Trophoblast cell (in vitro differentiated cells and primary cell): ENCODE data around the gene MOV10L1.

Source experiments
- DNase-seq, 2 donors: peaks; one replicate each; pipeline ENCODE4 v3.0.0-alpha.2; 2016
- H2AFZ ChIP-seq: 2 replicates; pipeline ENCODE4 v1.6.1; 2013; ENCODE audit warnings: low read length, moderate library complexity, mild to moderate bottlenecking; ENCODE audit not compliant: insufficient read depth, poor library complexity
- H2AK5ac ChIP-seq: 2 replicates; pipeline ENCODE4 v1.6.1; 2013; ENCODE audit warnings: mild to moderate bottlenecking, low read length
- H2BK120ac ChIP-seq: 2 replicates; pipeline ENCODE4 v1.6.1; 2013; ENCODE audit warnings: low read length, mild to moderate bottlenecking, moderate library complexity; ENCODE audit not compliant: insufficient read depth, poor library complexity
- H2BK12ac ChIP-seq: 2 replicates; pipeline ENCODE4 v1.6.1; 2013; ENCODE audit warnings: mild to moderate bottlenecking, low read length, moderate library complexity
- H2BK5ac ChIP-seq: 2 replicates; pipeline ENCODE4 v1.6.1; 2013; ENCODE audit warnings: low read length, low read depth, moderate library complexity, mild to moderate bottlenecking; ENCODE audit not compliant: poor library complexity
- H3K14ac ChIP-seq: 2 replicates; pipeline ENCODE4 v1.6.1; 2013; ENCODE audit warnings: mild to moderate bottlenecking, low read length
- H3K18ac ChIP-seq: 2 replicates; pipeline ENCODE4 v1.6.1; 2013; ENCODE audit warnings: mild to moderate bottlenecking, low read length
- H3K23ac ChIP-seq: 2 replicates; pipeline ENCODE4 v1.6.1; 2013; ENCODE audit warnings: low read length
- H3K27ac ChIP-seq: 2 replicates; pipeline ENCODE4 v1.5.1; 2013; ENCODE audit warnings: low read depth, mild to moderate bottlenecking, inconsistent platforms, low read length, moderate library complexity
- H3K27me3 ChIP-seq: 2 replicates; pipeline ENCODE4 v1.6.1; 2013; ENCODE audit warnings: inconsistent platforms, mild to moderate bottlenecking, low read length, moderate library complexity; ENCODE audit not compliant: insufficient read depth
- H3K36me3 ChIP-seq, 2 experiments: 1 replicate in 1 of 2; 2 replicates in 1 of 2; pipeline ENCODE4 v1.6.1; 2013; ENCODE audit warnings: low read length in 2 of 2, mild to moderate bottlenecking in 2 of 2, moderate library complexity in 1 of 2; ENCODE audit not compliant: insufficient read depth in 2 of 2, control insufficient read depth in 1 of 2
- H3K4ac ChIP-seq: 2 replicates; pipeline ENCODE4 v1.6.1; 2013; ENCODE audit warnings: low read depth, mild to moderate bottlenecking, low read length, moderate library complexity
- H3K4me1 ChIP-seq, 2 experiments: 1 replicate in 1 of 2; 2 replicates in 1 of 2; pipeline ENCODE4 v1.6.1; 2013; ENCODE audit warnings: low read length in 2 of 2, mild to moderate bottlenecking in 2 of 2, moderate library complexity in 1 of 2; ENCODE audit not compliant: insufficient read depth in 2 of 2, control insufficient read depth in 1 of 2
- H3K4me2 ChIP-seq: 2 replicates; pipeline ENCODE4 v1.6.1; 2013; ENCODE audit warnings: inconsistent platforms, mild to moderate bottlenecking, low read length, moderate library complexity
- H3K4me3 ChIP-seq: 2 replicates; pipeline ENCODE4 v1.5.1; 2013; ENCODE audit warnings: mild to moderate bottlenecking, low read depth, low read length, inconsistent platforms
- H3K79me1 ChIP-seq: one replicate; pipeline ENCODE4 v1.6.1; 2013; ENCODE audit warnings: low read length
- H3K79me2 ChIP-seq: 2 replicates; pipeline ENCODE4 v1.6.1; 2013; ENCODE audit warnings: low read length, mild to moderate bottlenecking; ENCODE audit not compliant: control insufficient read depth, insufficient read depth, poor library complexity
- H3K9ac ChIP-seq: 2 replicates; pipeline ENCODE4 v1.6.1; 2013; ENCODE audit warnings: mild to moderate bottlenecking, low read length
- H3K9me3 ChIP-seq: 2 replicates; pipeline ENCODE4 v1.6.1; 2013; ENCODE audit warnings: low read depth, mild to moderate bottlenecking, control low read depth, inconsistent platforms, low read length; ENCODE audit not compliant: insufficient read depth
- H4K12ac ChIP-seq: 2 replicates; pipeline ENCODE4 v1.6.1; 2013; ENCODE audit warnings: low read depth, mild to moderate bottlenecking, low read length, moderate library complexity
- H4K8ac ChIP-seq: 2 replicates; pipeline ENCODE4 v1.6.1; 2013; ENCODE audit warnings: low read depth, mild to moderate bottlenecking, low read length, moderate library complexity
- H4K91ac ChIP-seq: one replicate; pipeline ENCODE4 v1.6.1; 2013; ENCODE audit warnings: low read depth, mild to moderate bottlenecking, low read length, moderate library complexity
- WGBS: extraction: QIAGEN DNeasy Blood & Tissue Kit; methylation state at CpG from one replicate; pipeline ENCODE4 v1.1.7; 2013; ENCODE audit warnings: missing lambda C conversion rate; ENCODE audit not compliant: insufficient read length, insufficient coverage; ENCODE audit errors: extremely low coverage; 5-methylcytosine and 5-hydroxymethylcytosine counted together

The MOV10L1 gene

GRCh38 chr22:50139843-50140415 lies 50.1 kb downstream of the MOV10L1 start:
- no peaks in the 10 kb centered on the region for H3K36me3 ChIP-seq
- no peak overlapping the region for H3K4me2 ChIP-seq
- no peak for DNase-seq
- H2BK12ac ChIP-seq: no peak overlapping the region
- no peak overlapping the region for H3K4me3 ChIP-seq
- H3K79me2 ChIP-seq: no peaks in the 10 kb centered on the region
- no peak overlapping the region for H3K14ac ChIP-seq
- no peak overlapping the region for H2BK120ac ChIP-seq
- no peak overlapping the region for H3K9ac ChIP-seq
- H3K4ac ChIP-seq: no peak overlapping the region
- H3K27ac ChIP-seq: no peak overlapping the region
- H2BK5ac ChIP-seq: no peak overlapping the region
- no peaks in the 10 kb centered on the region for H3K79me1 ChIP-seq
- no peak overlapping the region for H2AFZ ChIP-seq
- H3K9me3 ChIP-seq: peaks cover 5% of the 10 kb centered on the region
- H4K12ac ChIP-seq: no peak overlapping the region
- H4K91ac ChIP-seq: no peak overlapping the region
- H2AK5ac ChIP-seq: no peak overlapping the region
- WGBS: no CpG with 5 or more reads among the region's 15 CpGs
- no peaks in the 10 kb centered on the region for H3K4me1 ChIP-seq
- no peak overlapping the region for H3K23ac ChIP-seq
- no peak overlapping the region for H3K18ac ChIP-seq
- no peaks in the 10 kb centered on the region for H3K27me3 ChIP-seq
- H4K8ac ChIP-seq: no peak overlapping the region

GRCh38 chr22:50140615-50141014 lies 50.8 kb downstream of the MOV10L1 start:
- H3K4me3 ChIP-seq: no peak overlapping the region
- no CpG with 5 or more reads among the region's 3 CpGs for WGBS
- no peak overlapping the region for H3K18ac ChIP-seq
- H4K8ac ChIP-seq: no peak overlapping the region
- no peaks in the 10 kb centered on the region for H3K4me1 ChIP-seq
- no peak overlapping the region for H4K91ac ChIP-seq
- no peak overlapping the region for H3K4me2 ChIP-seq
- no peak overlapping the region for H2BK5ac ChIP-seq
- DNase-seq: no peak
- no peaks in the 10 kb centered on the region for H3K79me1 ChIP-seq
- no peak overlapping the region for H2BK12ac ChIP-seq
- H3K36me3 ChIP-seq: no peaks in the 10 kb centered on the region
- H2BK120ac ChIP-seq: no peak overlapping the region
- H3K4ac ChIP-seq: no peak overlapping the region
- no peak overlapping the region for H3K23ac ChIP-seq
- no peaks in the 10 kb centered on the region for H3K27me3 ChIP-seq
- no peak overlapping the region for H3K27ac ChIP-seq
- no peak overlapping the region for H2AK5ac ChIP-seq
- no peaks in the 10 kb centered on the region for H3K79me2 ChIP-seq
- H3K9ac ChIP-seq: no peak overlapping the region
- H4K12ac ChIP-seq: no peak overlapping the region
- no peak overlapping the region for H2AFZ ChIP-seq
- no peak overlapping the region for H3K14ac ChIP-seq
- H3K9me3 ChIP-seq: peaks cover 5% of the 10 kb centered on the region

- no peak overlapping the region for H3K27ac ChIP-seq
- no peak overlapping the region for H3K4me2 ChIP-seq
- peaks cover 5% of the 10 kb centered on the region for H3K9me3 ChIP-seq
- H4K91ac ChIP-seq: no peak overlapping the region
- H3K18ac ChIP-seq: no peak overlapping the region
- H3K4me3 ChIP-seq: no peak overlapping the region
- H3K4ac ChIP-seq: no peak overlapping the region
- no peak overlapping the region for H3K14ac ChIP-seq
- no peaks in the 10 kb centered on the region for H3K79me2 ChIP-seq
- H3K23ac ChIP-seq: no peak overlapping the region
- H3K27me3 ChIP-seq: no peaks in the 10 kb centered on the region
- H3K4me1 ChIP-seq: peaks cover 3 to 4% of the 10 kb centered on the region in 2 experiments
- H3K79me1 ChIP-seq: no peaks in the 10 kb centered on the region
- no peak overlapping the region for H2BK12ac ChIP-seq
- no peak overlapping the region for H3K9ac ChIP-seq
- no peak overlapping the region for H4K8ac ChIP-seq
- H2AK5ac ChIP-seq: no peak overlapping the region
- no peak overlapping the region for H2BK5ac ChIP-seq
- no peak overlapping the region for H4K12ac ChIP-seq
- H2BK120ac ChIP-seq: no peak overlapping the region
- no peak overlapping the region for H2AFZ ChIP-seq
- WGBS: no CpG with 5 or more reads among the region's 6 CpGs
- no peak for DNase-seq
- no peaks in the 10 kb centered on the region for H3K36me3 ChIP-seq
Measured at GRCh38 chr22:50141462-50141861, 51.7 kb downstream of the MOV10L1 start.

GRCh38 chr22:50141891-50142363 lies 52.1 kb downstream of the MOV10L1 start:
- WGBS: no CpG with 5 or more reads among the region's 11 CpGs
- H2AFZ ChIP-seq: no peak overlapping the region
- H2BK12ac ChIP-seq: no peak overlapping the region

More at GRCh38 chr22:50141891-50142363, 52.1 kb downstream of the MOV10L1 start:
- Histone ChIP-seq H3K4me3 (no peak overlapping the region), H3K27me3 (no peaks in the 10 kb centered on the region), H3K36me3 (no peaks in the 10 kb centered on the region), H3K27ac (no peak overlapping the region), H2BK5ac (no peak overlapping the region), H3K18ac (no peak overlapping the region), H2BK120ac (no peak overlapping the region), H3K4me1 (peaks cover 3 to 5% of the 10 kb centered on the region in 2 experiments), H2AK5ac (no peak overlapping the region), H4K91ac (no peak overlapping the region), H4K12ac (no peak overlapping the region), H4K8ac (no peak overlapping the region), H3K23ac (no peak overlapping the region), H3K79me2 (no peaks in the 10 kb centered on the region), H3K14ac (no peak overlapping the region), H3K9ac (no peak overlapping the region), H3K79me1 (no peaks in the 10 kb centered on the region), H3K9me3 (peaks cover 5% of the 10 kb centered on the region), H3K4me2 (no peak overlapping the region), H3K4ac (no peak overlapping the region)
- no peak for DNase-seq
